CD8-positive, alpha-beta memory T cell (primary cell): Measurements from ENCODE around the gene CXCL8. TPM values are rescaled to one million over a fixed set of nuclear protein-coding genes. Genes with fewer than 3 reads are reported as not detected.

Experiments used
- CTCF ChIA-PET: fragments of 350-600 bp; sonication (Branson Sonifier 250); formaldehyde crosslinking; loops from one replicate; lab custom pipeline; 2021; ENCODE audit warnings: antibody characterized with exemption; lab: Charles Lee
- POLR2A ChIA-PET: fragments of 350-600 bp; sonication (Branson Sonifier 250); formaldehyde crosslinking; loops from one replicate; lab custom pipeline; 2021; ENCODE audit warnings: antibody characterized with exemption; lab: Charles Lee
- DNase-seq, 5 donors: peaks; one replicate each; pipeline versions ENCODE4 v3.0.0 to v3.0.0-alpha.2; 2020 to 2022; ENCODE audit warnings: mixed read lengths in 1 of 5
- H3K27ac ChIP-seq: one replicate; pipeline ENCODE4 v1.7.0; 2013; ENCODE audit warnings: low read depth, mild to moderate bottlenecking, low read length, moderate library complexity
- H3K27me3 ChIP-seq: 2 replicates; pipeline ENCODE4 v1.7.0; 2013; ENCODE audit warnings: low read length, mild to moderate bottlenecking; ENCODE audit not compliant: insufficient read depth, poor library complexity, severe bottlenecking
- H3K36me3 ChIP-seq: 2 replicates; pipeline ENCODE4 v1.7.0; 2013; ENCODE audit warnings: mild to moderate bottlenecking, low read length, moderate library complexity; ENCODE audit not compliant: insufficient read depth
- H3K4me1 ChIP-seq: 2 replicates; pipeline ENCODE4 v1.7.0; 2013; ENCODE audit warnings: mild to moderate bottlenecking, low read length, moderate library complexity; ENCODE audit not compliant: insufficient read depth
- H3K4me3 ChIP-seq: 2 replicates; pipeline ENCODE4 v1.7.0; 2013; ENCODE audit warnings: mild to moderate bottlenecking, low read length
- H3K9me3 ChIP-seq: 2 replicates; pipeline ENCODE4 v1.7.0; 2013; ENCODE audit warnings: mild to moderate bottlenecking, low read length
- H3K27ac Mint-ChIP-seq, 8 donors: one replicate each; pipeline ENCODE4 v1.8.0; 2020 to 2021; ENCODE audit warnings: mixed read lengths in 8 of 8, mild to moderate bottlenecking in 6 of 8, inconsistent platforms in 3 of 8, moderate library complexity in 3 of 8
- H3K27me3 Mint-ChIP-seq, 2 donors: one replicate each; pipeline ENCODE4 v1.8.0; 2020 to 2021; ENCODE audit warnings: mixed read lengths in 2 of 2, mild to moderate bottlenecking in 1 of 2, moderate library complexity in 1 of 2
- H3K36me3 Mint-ChIP-seq, 3 donors: one replicate each; pipeline ENCODE4 v1.8.0; 2020 to 2021; ENCODE audit warnings: mixed read lengths in 3 of 3, inconsistent platforms in 1 of 3, mild to moderate bottlenecking in 1 of 3
- H3K4me1 Mint-ChIP-seq, 3 donors: one replicate each; pipeline ENCODE4 v1.8.0; 2020 to 2021; ENCODE audit warnings: mixed read lengths in 3 of 3, inconsistent platforms in 1 of 3, mild to moderate bottlenecking in 1 of 3
- H3K4me3 Mint-ChIP-seq, 7 donors: one replicate each; pipeline ENCODE4 v1.8.0; 2020 to 2021; ENCODE audit warnings: mixed read lengths in 7 of 7, mild to moderate bottlenecking in 6 of 7, moderate library complexity in 4 of 7, inconsistent platforms in 2 of 7
- H3K9me3 Mint-ChIP-seq, 5 donors: one replicate each; pipeline ENCODE4 v1.8.0; 2020 to 2022; ENCODE audit warnings: mixed read lengths in 5 of 5, mild to moderate bottlenecking in 3 of 5, moderate library complexity in 2 of 5, inconsistent platforms in 1 of 5
- polyA plus RNA-seq: library from polyadenylated mRNA; unstranded; fragments of 300-500 nt; fragmentation: Illumina TruSeq; gene quantifications from one replicate; pipeline ENCODE4 v1.2.3, GENCODE V29; 2021
- total RNA-seq, 2 experiments: library from RNA; stranded (reverse); gene quantifications; one replicate each; pipeline ENCODE4 v1.2.3, GENCODE V29; 2021

The CXCL8 gene
- total and polyA plus RNA-seq, 3 experiments from 2014 or later: 0.42 to 0.51 TPM; not detected in 1

GRCh38 chr4:73721909-73722308 lies 18.5 kb upstream of the CXCL8 start:
- no peak overlapping the region for H3K4me3 ChIP-seq
- peaks cover 0 to 2% (median 0%) of the 10 kb centered on the region in 5 donors for H3K9me3 Mint-ChIP-seq
- no peak for DNase-seq
- H3K27ac ChIP-seq: no peak overlapping the region
- no peaks in the 10 kb centered on the region for H3K9me3 ChIP-seq
- H3K4me1 ChIP-seq: no peaks in the 10 kb centered on the region
- H3K27me3 ChIP-seq: no peaks in the 10 kb centered on the region
- no peaks in the 10 kb centered on the region for H3K4me1 Mint-ChIP-seq
- H3K36me3 ChIP-seq: no peaks in the 10 kb centered on the region
- H3K36me3 Mint-ChIP-seq: no peaks in the 10 kb centered on the region
- H3K27ac Mint-ChIP-seq: no peak overlapping the region
- no peak overlapping the region for H3K4me3 Mint-ChIP-seq
- H3K27me3 Mint-ChIP-seq: no peaks in the 10 kb centered on the region
- POLR2A ChIA-PET: no interaction called here
- CTCF ChIA-PET: no interaction called here

- Mint-ChIP-seq H3K27me3 (no peaks in the 10 kb centered on the region), H3K4me3 (no peak overlapping the region), H3K4me1 (no peaks in the 10 kb centered on the region), H3K9me3 (peaks cover 0 to 5% (median 0%) of the 10 kb centered on the region in 5 donors), H3K27ac (no peak overlapping the region), H3K36me3 (no peaks in the 10 kb centered on the region)
- H3K27ac ChIP-seq: no peak overlapping the region
- no peak overlapping the region for H3K4me3 ChIP-seq
- CTCF ChIA-PET: no interaction called here
- H3K9me3 ChIP-seq: no peaks in the 10 kb centered on the region
- no peaks in the 10 kb centered on the region for H3K36me3 ChIP-seq
- H3K4me1 ChIP-seq: no peaks in the 10 kb centered on the region
- no peaks in the 10 kb centered on the region for H3K27me3 ChIP-seq
- POLR2A ChIA-PET: no interaction called here
- no peak for DNase-seq
These were observed 17.3 kb upstream of the CXCL8 start for GRCh38 chr4:73723023-73723422.

- ChIA-PET POLR2A (no interaction called here), CTCF (no interaction called here)
- Histone ChIP-seq H3K27me3 (no peaks in the 10 kb centered on the region), H3K9me3 (no peaks in the 10 kb centered on the region), H3K27ac (no peak overlapping the region), H3K36me3 (no peaks in the 10 kb centered on the region), H3K4me3 (no peak overlapping the region), H3K4me1 (no peaks in the 10 kb centered on the region)
- Mint-ChIP-seq H3K27ac (no peak overlapping the region), H3K4me3 (no peak overlapping the region), H3K36me3 (no peaks in the 10 kb centered on the region), H3K4me1 (no peaks in the 10 kb centered on the region), H3K9me3 (peaks cover 0 to 5% (median 0%) of the 10 kb centered on the region in 5 donors), H3K27me3 (no peaks in the 10 kb centered on the region)
- no peak for DNase-seq
These were observed 16.4 kb upstream of the CXCL8 start for GRCh38 chr4:73723928-73724327.

- no peak overlapping the region for H3K27ac Mint-ChIP-seq
- CTCF ChIA-PET: no interaction called here
- H3K27me3 Mint-ChIP-seq: no peaks in the 10 kb centered on the region
- H3K4me3 Mint-ChIP-seq: no peak overlapping the region
- H3K27ac ChIP-seq: no peak overlapping the region
- H3K4me1 Mint-ChIP-seq: no peaks in the 10 kb centered on the region
- H3K9me3 Mint-ChIP-seq: peaks cover 0 to 5% (median 0%) of the 10 kb centered on the region in 5 donors
- no peaks in the 10 kb centered on the region for H3K27me3 ChIP-seq
- DNase-seq: no peak
- H3K36me3 ChIP-seq: no peaks in the 10 kb centered on the region
- no peaks in the 10 kb centered on the region for H3K4me1 ChIP-seq
- POLR2A ChIA-PET: no interaction called here
- H3K4me3 ChIP-seq: no peak overlapping the region
- H3K36me3 Mint-ChIP-seq: no peaks in the 10 kb centered on the region
- H3K9me3 ChIP-seq: no peaks in the 10 kb centered on the region
These were observed 14.9 kb upstream of the CXCL8 start for GRCh38 chr4:73725510-73725909.

GRCh38 chr4:73725985-73726384 lies 14.4 kb upstream of the CXCL8 start:
- Mint-ChIP-seq H3K27ac (no peak overlapping the region), H3K36me3 (no peaks in the 10 kb centered on the region), H3K4me1 (no peaks in the 10 kb centered on the region), H3K27me3 (no peaks in the 10 kb centered on the region), H3K4me3 (no peak overlapping the region), H3K9me3 (peaks cover 0 to 5% (median 0%) of the 10 kb centered on the region in 5 donors)
- Histone ChIP-seq H3K4me1 (no peaks in the 10 kb centered on the region), H3K36me3 (no peaks in the 10 kb centered on the region), H3K27ac (no peak overlapping the region), H3K27me3 (no peaks in the 10 kb centered on the region), H3K9me3 (no peaks in the 10 kb centered on the region), H3K4me3 (no peak overlapping the region)
- no peak for DNase-seq
- POLR2A ChIA-PET: no interaction called here
- CTCF ChIA-PET: no interaction called here

- Mint-ChIP-seq H3K9me3 (peaks cover 0 to 5% (median 0%) of the 10 kb centered on the region in 5 donors), H3K27ac (no peak overlapping the region), H3K4me3 (no peak overlapping the region), H3K36me3 (no peaks in the 10 kb centered on the region), H3K27me3 (no peaks in the 10 kb centered on the region), H3K4me1 (no peaks in the 10 kb centered on the region)
- ChIA-PET POLR2A (no interaction called here), CTCF (no interaction called here)
- no peaks in the 10 kb centered on the region for H3K36me3 ChIP-seq
- no peak overlapping the region for H3K4me3 ChIP-seq
- H3K9me3 ChIP-seq: no peaks in the 10 kb centered on the region
- no peaks in the 10 kb centered on the region for H3K27me3 ChIP-seq
- no peak for DNase-seq
- no peak overlapping the region for H3K27ac ChIP-seq
- H3K4me1 ChIP-seq: no peaks in the 10 kb centered on the region
These were observed 12.7 kb upstream of the CXCL8 start for GRCh38 chr4:73727685-73728084.

- no peaks in the 10 kb centered on the region for H3K4me1 Mint-ChIP-seq
These were observed 12.2 kb upstream of the CXCL8 start for GRCh38 chr4:73728091-73728741.

GRCh38 chr4:73729534-73730165 lies 10.7 kb upstream of the CXCL8 start:
- H3K4me3 Mint-ChIP-seq: no peak overlapping the region
- DNase-seq: no peak
- CTCF ChIA-PET: no interaction called here

More at GRCh38 chr4:73728091-73728741, 12.2 kb upstream of the CXCL8 start:
- CTCF ChIA-PET: no interaction called here
- POLR2A ChIA-PET: no interaction called here
- H3K27me3 ChIP-seq: no peaks in the 10 kb centered on the region
- no peaks in the 10 kb centered on the region for H3K9me3 ChIP-seq
- no peak overlapping the region for H3K4me3 ChIP-seq
- no peak overlapping the region for H3K4me3 Mint-ChIP-seq
- H3K27ac Mint-ChIP-seq: no peak overlapping the region
- no peaks in the 10 kb centered on the region for H3K4me1 ChIP-seq
- H3K36me3 ChIP-seq: no peaks in the 10 kb centered on the region
- no peaks in the 10 kb centered on the region for H3K36me3 Mint-ChIP-seq
- no peak overlapping the region for H3K27ac ChIP-seq
- peaks cover 0 to 5% (median 0%) of the 10 kb centered on the region in 5 donors for H3K9me3 Mint-ChIP-seq
- no peak for DNase-seq
- H3K27me3 Mint-ChIP-seq: no peaks in the 10 kb centered on the region

More at GRCh38 chr4:73729534-73730165, 10.7 kb upstream of the CXCL8 start:
- Histone ChIP-seq H3K27ac (no peak overlapping the region), H3K4me3 (no peak overlapping the region), H3K9me3 (no peaks in the 10 kb centered on the region), H3K27me3 (no peaks in the 10 kb centered on the region), H3K36me3 (no peaks in the 10 kb centered on the region), H3K4me1 (no peaks in the 10 kb centered on the region)
- H3K27ac Mint-ChIP-seq: no peak overlapping the region
- peaks cover 0 to 5% (median 0%) of the 10 kb centered on the region in 5 donors for H3K9me3 Mint-ChIP-seq
- no peaks in the 10 kb centered on the region for H3K36me3 Mint-ChIP-seq
- no peaks in the 10 kb centered on the region for H3K27me3 Mint-ChIP-seq
- POLR2A ChIA-PET: no interaction called here
- H3K4me1 Mint-ChIP-seq: no peaks in the 10 kb centered on the region
